Measurements from ENCODE around the gene KIAA0232. TPM values are rescaled to one million over a fixed set of nuclear protein-coding genes. Genes with fewer than 3 reads are reported as not detected.

KIAA0232 gene
- total and polyA plus RNA-seq, 2 of the 8 experiments (the other 6 are each of a cell fraction or from before 2014, with no cell fraction given) = 5.6 to 23.3 TPM

DNA sequence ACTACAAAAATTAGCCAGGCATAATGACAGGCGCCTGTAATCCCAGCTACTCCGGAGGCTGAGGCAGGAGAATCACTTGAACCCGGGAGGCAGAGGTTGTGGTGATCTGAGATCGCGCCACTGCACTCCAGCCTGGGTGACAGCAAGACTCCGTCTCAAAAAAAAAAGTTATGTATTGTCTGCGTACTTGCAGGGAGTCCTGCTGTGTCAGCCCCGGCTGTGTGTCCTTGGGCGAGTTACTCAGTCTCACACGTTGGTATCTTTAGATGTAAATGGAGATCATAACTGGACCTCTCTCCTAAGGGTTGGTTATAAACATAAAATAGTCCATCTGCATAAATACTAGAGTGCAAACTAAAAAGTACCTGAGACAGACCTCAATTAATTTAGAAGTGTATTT, 104.4 kb downstream of the KIAA0232 start:
- Histone ChIP-seq H3K27ac (ENCODE audit: low read depth, low read length) (no peak overlapping the region), H4K5ac (ENCODE audit: insufficient read length, low read depth, low read length) (no peak overlapping the region), H3K36me3 (ENCODE audit: control insufficient read depth in 2 of 4, insufficient read depth in 4 of 4, low read length in 3 of 4) (peaks cover 0 to 3% (median under 1%) of the 10 kb centered on the region in 4 experiments; a peak in 2 of 8 replicates), H2AK5ac (ENCODE audit: low read depth, low read length) (no peak overlapping the region), H3K79me1 (ENCODE audit: low read depth, low read length) (no peaks in the 10 kb centered on the region), H3K18ac (ENCODE audit: extremely low read depth, low read length) (no peak overlapping the region), H3K4ac (replicated peaks; ENCODE audit: insufficient read length, low read depth, low read length) (no peak overlapping the region), H3K79me2 (ENCODE audit: control insufficient read depth in 1 of 2, insufficient read depth in 2 of 2, low read length in 2 of 2) (no peaks in the 10 kb centered on the region), H2BK15ac (ENCODE audit: low read length) (no peak overlapping the region), H3K4me3 (ENCODE audit: extremely low read depth in 1 of 4, insufficient read depth in 2 of 4, low read depth in 3 of 4, low read length in 4 of 4) (no peak overlapping the region), H3K4me1 (replicated peaks in 1 of 4; ENCODE audit: control insufficient read depth in 3 of 4, insufficient read depth in 4 of 4, low read length in 3 of 4) (no peaks in the 10 kb centered on the region), H2BK120ac (replicated peaks; ENCODE audit: low read depth, low read length) (no peak overlapping the region), H4K8ac (ENCODE audit: extremely low read depth, insufficient read depth, low read length) (no peak overlapping the region), H3K9ac (replicated peaks in 1 of 4; ENCODE audit: extremely low read depth in 1 of 4, low read depth in 3 of 4, low read length in 3 of 4) (no peak overlapping the region), H3K9me3 (ENCODE audit: insufficient read depth in 2 of 2, low read depth in 1 of 2, low read length in 1 of 2) (no peaks in the 10 kb centered on the region), H4K91ac (replicated peaks; ENCODE audit: insufficient read length, low read length) (no peak overlapping the region), H3K14ac (ENCODE audit: insufficient read length) (no peak overlapping the region), H3K56ac (replicated peaks; ENCODE audit: insufficient read length, low read depth, low read length) (no peak overlapping the region), H3K23me2 (ENCODE audit: low read depth, low read length) (no peaks in the 10 kb centered on the region), H2AFZ (ENCODE audit: low read length) (no peak overlapping the region), H2BK12ac (ENCODE audit: low read depth, low read length) (no peak overlapping the region), H3K23ac (ENCODE audit: insufficient read length) (no peak overlapping the region), H2BK20ac (ENCODE audit: low read length) (no peak overlapping the region), H2BK5ac (ENCODE audit: low read depth, low read length) (no peak overlapping the region), H4K20me1 (replicated peaks in 1 of 2; ENCODE audit: control insufficient read depth in 1 of 2, insufficient read depth in 2 of 2, low read length in 2 of 2) (peaks cover 0 to 2% of the 10 kb centered on the region in 2 experiments), H3K27me3 (replicated peaks in 1 of 4; ENCODE audit: control insufficient read depth in 3 of 4, extremely low read depth in 1 of 4, insufficient read depth in 3 of 4, low read length in 3 of 4) (no peaks in the 10 kb centered on the region), H3K4me2 (ENCODE audit: insufficient read depth in 1 of 2, low read depth in 2 of 2, low read length in 2 of 2) (no peak overlapping the region)
- 92% methylated on average over 10 of the region's 10 CpGs; no CpG with 5 or more reads in 1 of the 2 experiments for WGBS, 2 experiments (ENCODE audit: extremely low coverage in 1 of 2, insufficient coverage in 1 of 2, insufficient read length in 1 of 2, insufficient replicate concordance in 2 of 2, low coverage in 1 of 2, low lambda C conversion rate in 2 of 2, missing lambda C conversion rate in 1 of 2)
- no peak for TF ChIP-seq JUND (IDR thresholded peaks at IDR 0.05; ENCODE audit: low read length)
- TF ChIP-seq, protein P1, sequence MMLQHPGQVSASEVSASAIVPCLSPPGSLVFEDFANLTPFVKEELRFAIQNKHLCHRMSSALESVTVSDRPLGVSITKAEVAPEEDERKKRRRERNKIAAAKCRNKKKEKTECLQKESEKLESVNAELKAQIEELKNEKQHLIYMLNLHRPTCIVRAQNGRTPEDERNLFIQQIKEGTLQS (IDR thresholded peaks at IDR 0.05; ENCODE audit: insufficient read depth, low read depth, low read length) = no peak
- TF ChIP-seq, protein P2, sequence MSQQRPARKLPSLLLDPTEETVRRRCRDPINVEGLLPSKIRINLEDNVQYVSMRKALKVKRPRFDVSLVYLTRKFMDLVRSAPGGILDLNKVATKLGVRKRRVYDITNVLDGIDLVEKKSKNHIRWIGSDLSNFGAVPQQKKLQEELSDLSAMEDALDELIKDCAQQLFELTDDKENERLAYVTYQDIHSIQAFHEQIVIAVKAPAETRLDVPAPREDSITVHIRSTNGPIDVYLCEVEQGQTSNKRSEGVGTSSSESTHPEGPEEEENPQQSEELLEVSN (IDR thresholded peaks at IDR 0.05) = no peak
- no peak for TF ChIP-seq TCF12 (IDR thresholded peaks at IDR 0.05; ENCODE audit: low read depth, low read length)
- TF ChIP-seq EP300 (IDR thresholded peaks at IDR 0.05; ENCODE audit: borderline replicate concordance in 1 of 2, low read depth in 2 of 2, low read length in 2 of 2) = no peak
- no peak for TF ChIP-seq POLR2A (IDR thresholded peaks at IDR 0.05; ENCODE audit: control extremely low read depth in 1 of 2, low read depth in 2 of 2, low read length in 2 of 2)
- DNase-seq (ENCODE audit: low read depth in 1 of 2, low spot score in 2 of 2) (no peak), FAIRE-seq (no peak)
- ChIA-PET POLR2A (ENCODE audit: partially characterized antibody) (interaction anchor here (0.9 to 3.0 kb wide), 3 partner anchors 22 to 107 kb away, joined by 3 to 14 read pairs (median 3); partner anchors contain the start of gene TBC1D14), CTCF (ENCODE audit: partially characterized antibody) (interaction anchor here (0.7 to 7.3 kb wide), 9 partner anchors 8 to 395 kb away, joined by 3 to 67 read pairs (median 6); no protein-coding TSS in a partner anchor)

Data from H1 (cell line).